Body of pancreas (tissue), 4 donors: ENCODE measurements around the gene CCL28. TPM values are rescaled to one million over a fixed set of nuclear protein-coding genes. Genes with fewer than 3 reads are reported as not detected.

Experiments used
- ATAC-seq: fragments of 150-250 bp; one replicate; pipeline ENCODE4 v1.9.1; 2016
- DNase-seq, 4 donors: peaks; one replicate each; pipeline ENCODE4 v3.0.0-alpha.2; 2019
- H3K27ac ChIP-seq, 4 donors: fragments of 200-600 bp; sonication (generic); 1 replicate in 3 of 4; 2 replicates in 1 of 4; pipeline versions ENCODE4 v1.5.1 to v1.6.1; 2016 to 2019; ENCODE audit warnings: mild to moderate bottlenecking in 1 of 4, mixed read lengths in 1 of 4, moderate library complexity in 1 of 4
- H3K27me3 ChIP-seq, 2 donors: fragments of 200-600 bp; sonication (generic); one replicate each; pipeline ENCODE4 v1.6.0; 2016; ENCODE audit warnings: mild to moderate bottlenecking in 1 of 2
- H3K36me3 ChIP-seq, 2 donors: fragments of 200-600 bp; sonication (generic); replicated peaks in 1 of 2; 2 replicates each; pipeline ENCODE4 v1.5.1; 2016; ENCODE audit warnings: low read depth in 2 of 2; ENCODE audit not compliant: insufficient read depth in 1 of 2
- H3K4me1 ChIP-seq: fragments of 200-600 bp; sonication (generic); one replicate; pipeline ENCODE4 v1.6.0; 2016
- H3K4me3 ChIP-seq, 2 donors: fragments of 200-600 bp; sonication (generic); 1 replicate in 1 of 2; 2 replicates in 1 of 2; pipeline ENCODE4 v1.5.1; 2016 to 2019
- H3K9me3 ChIP-seq, 3 donors: fragments of 200-600 bp; sonication (generic); 1 replicate in 2 of 3; 2 replicates in 1 of 3; pipeline ENCODE4 v1.5.1; 2016
- CTCF ChIP-seq, 7 experiments: fragments of 450-650 bp in 4 of 7; fragments of 200-600 bp in 3 of 7; sonication (generic) in 3 of 7; IDR thresholded peaks; one replicate each; pipeline ENCODE4 v1.5.1; 2016 to 2019; ENCODE audit warnings: antibody characterized with exemption in 7 of 7
- POLR2A ChIP-seq, 3 donors: fragments of 450-650 bp; IDR thresholded peaks; one replicate each; pipeline ENCODE4 v1.6.1; 2016; ENCODE audit warnings: antibody characterized with exemption in 3 of 3, mild to moderate bottlenecking in 2 of 3
- WGBS, 2 donors: methylation state at CpG; one replicate each; pipeline ENCODE4 v1.1.5; 2017; 5-methylcytosine and 5-hydroxymethylcytosine counted together
- intact Hi-C: fragments of 100-400 bp; cut with DNase I; formaldehyde crosslinking; loops from one replicate; pipeline ENCODE4 v1.15.1; 2023
- total RNA-seq, 2 donors: library from RNA; depleted of rRNA; stranded (reverse); fragments of >200 nt; gene quantifications; one replicate each; pipeline ENCODE4 v1.1.0, GENCODE V29; 2016

The CCL28 gene
- total RNA-seq, 2 donors from 2014 or later = 10.5 to 21.0 TPM

GRCh38 chr5:43357878-43358281 lies 54.3 kb downstream of the CCL28 start:
- H3K4me1 ChIP-seq = no peaks in the 10 kb centered on the region
- ATAC-seq (no peak), DNase-seq (no peak)
- H3K9me3 ChIP-seq = no peaks in the 10 kb centered on the region
- whole genome bisulfite sequencing, 2 donors = 50 to 57% methylated on average over 3 of the region's 3 CpGs
- no peak overlapping the region for H3K4me3 ChIP-seq
- TF ChIP-seq CTCF (IDR thresholded peaks at IDR 0.05) (no peak), POLR2A (IDR thresholded peaks at IDR 0.05) (no peak)
- H3K36me3 ChIP-seq = no peaks in the 10 kb centered on the region
- no peak overlapping the region for H3K27ac ChIP-seq
- intact Hi-C loops = no loop called here
- no peaks in the 10 kb centered on the region for H3K27me3 ChIP-seq

DNA sequence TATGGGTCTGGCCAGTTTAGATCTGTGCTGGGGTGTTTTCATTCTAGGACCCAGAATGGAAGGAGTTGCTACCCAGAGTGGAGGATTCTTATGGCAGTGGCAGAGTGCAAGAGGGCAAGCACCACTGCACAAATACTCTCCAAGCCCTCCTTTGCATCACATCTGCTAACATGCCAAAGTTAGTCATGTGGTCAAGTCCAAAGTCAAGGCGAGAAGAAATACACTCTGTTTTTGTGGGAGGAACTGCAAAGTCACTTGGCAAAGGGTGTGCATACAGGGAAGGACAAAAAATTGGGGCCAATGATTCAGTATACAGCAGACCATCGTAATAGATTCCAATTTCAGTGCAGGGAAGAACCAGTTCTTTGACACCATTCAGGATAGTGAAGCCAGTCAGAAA lies 55.1 kb downstream of the CCL28 start:
- Histone ChIP-seq H3K27ac (no peak overlapping the region), H3K4me3 (no peak overlapping the region), H3K4me1 (no peaks in the 10 kb centered on the region), H3K36me3 (no peaks in the 10 kb centered on the region), H3K9me3 (no peaks in the 10 kb centered on the region), H3K27me3 (no peaks in the 10 kb centered on the region)
- 50 to 67% methylated on average over 2 of the region's 2 CpGs for WGBS, 2 donors
- intact Hi-C loops = no loop called here
- DNase-seq = no peak
- ATAC-seq = no peak
- TF ChIP-seq POLR2A (IDR thresholded peaks at IDR 0.05) (no peak), CTCF (IDR thresholded peaks at IDR 0.05) (no peak)

DNA sequence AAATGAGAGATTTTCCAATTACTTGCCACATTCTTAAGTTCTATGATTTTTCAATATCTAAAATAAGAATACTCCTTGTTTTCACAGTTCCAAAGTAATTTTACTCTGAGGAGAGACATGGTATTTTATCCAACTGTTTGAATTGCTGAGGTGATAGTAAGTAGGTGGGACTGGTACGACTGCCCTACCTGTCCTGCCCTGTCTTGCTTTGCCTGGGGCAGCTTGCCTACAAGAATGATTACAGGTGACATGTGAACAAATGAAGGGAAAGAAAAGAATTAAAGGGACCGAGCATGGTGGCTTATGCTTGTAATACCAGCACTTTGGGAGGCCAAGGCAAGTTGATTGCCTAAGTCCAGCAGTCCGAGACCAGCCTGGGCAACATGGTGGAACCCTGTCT lies 57.4 kb downstream of the CCL28 start:
- Histone ChIP-seq H3K27ac (no peak overlapping the region), H3K9me3 (no peaks in the 10 kb centered on the region), H3K27me3 (no peaks in the 10 kb centered on the region), H3K4me3 (no peak overlapping the region), H3K4me1 (no peaks in the 10 kb centered on the region), H3K36me3 (no peaks in the 10 kb centered on the region)
- DNase-seq (no peak), ATAC-seq (no peak)
- TF ChIP-seq CTCF (IDR thresholded peaks at IDR 0.05) = no peak
- TF ChIP-seq POLR2A (IDR thresholded peaks at IDR 0.05) = no peak
- intact Hi-C loops = no loop called here
- WGBS, 2 donors = 83 to 92% methylated on average over 3 of the region's 3 CpGs

DNA sequence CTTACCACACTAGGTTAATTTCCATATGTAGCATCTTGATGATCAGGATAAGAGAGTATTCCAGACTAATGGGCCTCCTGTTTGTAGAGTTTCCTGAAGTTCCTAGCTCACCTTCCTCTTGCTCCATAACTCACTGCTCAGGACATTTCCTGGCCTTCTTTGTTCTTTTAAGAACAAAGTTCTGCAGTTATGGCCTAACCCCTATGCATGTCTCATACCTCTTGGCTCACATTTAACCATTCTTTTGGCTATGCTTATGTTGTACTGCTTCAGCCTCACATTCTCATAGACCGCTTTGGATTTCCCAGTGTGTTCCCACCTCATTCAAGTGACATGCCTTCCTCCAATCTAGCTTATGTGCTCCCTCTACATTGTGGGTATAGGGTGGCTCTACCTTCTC lies 58.5 kb downstream of the CCL28 start:
- no peak for TF ChIP-seq CTCF (IDR thresholded peaks at IDR 0.05)
- no peak for TF ChIP-seq POLR2A (IDR thresholded peaks at IDR 0.05)
- Histone ChIP-seq H3K4me1 (no peaks in the 10 kb centered on the region), H3K27ac (no peak overlapping the region), H3K4me3 (no peak overlapping the region), H3K9me3 (no peaks in the 10 kb centered on the region), H3K27me3 (no peaks in the 10 kb centered on the region), H3K36me3 (no peaks in the 10 kb centered on the region)
- intact Hi-C loops = no loop called here
- no peak for ATAC-seq
- DNase-seq = no peak
- 93 to 95% methylated on average over 1 of the region's 1 CpG for WGBS, 2 donors

DNA sequence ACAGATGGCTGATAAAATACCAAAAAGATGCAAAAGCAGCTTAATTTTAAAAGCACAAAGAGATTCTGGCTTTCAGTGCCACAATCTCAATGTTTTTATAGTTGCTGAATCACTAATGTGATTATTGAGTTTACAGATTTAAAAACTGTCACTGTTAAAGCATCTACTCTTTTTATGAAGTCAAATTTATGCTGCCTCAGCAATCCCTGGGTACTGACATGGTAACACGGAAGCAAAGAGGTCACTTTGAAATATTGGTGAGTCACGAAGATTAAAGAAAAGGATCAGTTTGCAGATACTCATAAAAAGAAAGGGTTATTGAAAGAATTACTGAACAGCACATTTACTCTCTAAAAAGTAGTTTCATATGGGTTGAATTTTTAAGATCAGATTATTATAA lies 59.3 kb downstream of the CCL28 start:
- TF ChIP-seq CTCF (IDR thresholded peaks at IDR 0.05) (no peak), POLR2A (IDR thresholded peaks at IDR 0.05) (no peak)
- no peak for ATAC-seq
- no peak overlapping the region for H3K27ac ChIP-seq
- no peaks in the 10 kb centered on the region for H3K9me3 ChIP-seq
- H3K4me3 ChIP-seq = no peak overlapping the region
- intact Hi-C loops = no loop called here
- H3K27me3 ChIP-seq = no peaks in the 10 kb centered on the region
- 50 to 69% methylated on average over 2 of the region's 2 CpGs for WGBS, 2 donors
- H3K4me1 ChIP-seq = no peaks in the 10 kb centered on the region
- H3K36me3 ChIP-seq = no peaks in the 10 kb centered on the region
- DNase-seq = no peak
